HEK293T (cell line): Measurements from ENCODE around the gene SGK2.

Experiments used
- CTCF ChIA-PET: fragments of 350-600 bp; formaldehyde crosslinking; extraction: SDS; loops from one replicate; lab custom pipeline; 2021; ENCODE audit warnings: antibody characterized with exemption, inconsistent platforms; lab: Yijun Ruan, JAX
- POLR2A ChIA-PET: fragments of 350-600 bp; formaldehyde crosslinking; extraction: SDS; loops from one replicate; lab custom pipeline; 2020; ENCODE audit warnings: antibody characterized with exemption, inconsistent platforms; lab: Yijun Ruan, JAX
- DNase-seq: peaks from one replicate; pipeline ENCODE4 v3.0.0; 2012; ENCODE audit warnings: mixed read lengths; ENCODE audit errors: extremely low spot score
- ARNT ChIP-seq: fragments of 450-650 bp; IDR thresholded peaks from 2 replicates; pipeline ENCODE4 v1.6.1; 2017; ENCODE audit warnings: mild to moderate bottlenecking
- BHLHE40 ChIP-seq: fragments of 450-650 bp; IDR thresholded peaks from 2 replicates; pipeline ENCODE4 v1.6.1; 2016; ENCODE audit warnings: mild to moderate bottlenecking, moderate library complexity, borderline replicate concordance
- CTBP1 ChIP-seq: fragments of 450-650 bp; IDR thresholded peaks from 2 replicates; pipeline ENCODE4 v1.6.1; 2016; ENCODE audit warnings: borderline replicate concordance
- ELF4 ChIP-seq: fragments of 450-650 bp; IDR thresholded peaks from 2 replicates; pipeline ENCODE4 v1.6.1; 2017; ENCODE audit warnings: antibody characterized with exemption
- FOXA1 ChIP-seq: fragments of 450-650 bp; IDR thresholded peaks from 2 replicates; pipeline ENCODE4 v1.6.1; 2016; ENCODE audit warnings: mild to moderate bottlenecking
- FOXK2 ChIP-seq: fragments of 450-650 bp; IDR thresholded peaks from 2 replicates; pipeline ENCODE4 v1.6.1; 2016; ENCODE audit warnings: mild to moderate bottlenecking
- FOXM1 ChIP-seq: fragments of 450-650 bp; IDR thresholded peaks from 2 replicates; pipeline ENCODE4 v1.6.1; 2017; ENCODE audit warnings: mild to moderate bottlenecking, borderline replicate concordance
- HDGF ChIP-seq: fragments of 450-650 bp; IDR thresholded peaks from 2 replicates; pipeline ENCODE4 v1.6.1; 2017; ENCODE audit warnings: antibody characterized with exemption, borderline replicate concordance
- L3MBTL2 ChIP-seq: fragments of 450-650 bp; conservative IDR thresholded peaks from 2 replicates; pipeline ENCODE4 v1.6.1; 2016; ENCODE audit warnings: mild to moderate bottlenecking
- LEF1 ChIP-seq: fragments of 450-650 bp; IDR thresholded peaks from 2 replicates; pipeline ENCODE4 v1.6.1; 2017; ENCODE audit warnings: mild to moderate bottlenecking, borderline replicate concordance
- NFRKB ChIP-seq: fragments of 450-650 bp; IDR thresholded peaks from 2 replicates; pipeline ENCODE4 v1.6.1; 2016; ENCODE audit warnings: mild to moderate bottlenecking, moderate library complexity
- SP1 ChIP-seq: fragments of 450-650 bp; IDR thresholded peaks from 2 replicates; pipeline ENCODE4 v1.6.1; 2017
- SUZ12 ChIP-seq: fragments of 450-650 bp; IDR thresholded peaks from 2 replicates; pipeline ENCODE4 v1.6.1; 2016; ENCODE audit warnings: mild to moderate bottlenecking
- TARDBP ChIP-seq: fragments of 450-650 bp; IDR thresholded peaks from 2 replicates; pipeline ENCODE4 v1.6.1; 2016
- ZNF384 ChIP-seq: fragments of 450-650 bp; IDR thresholded peaks from 2 replicates; pipeline ENCODE4 v1.6.1; 2016
- TF ChIP-seq, protein P1 (sequence below): fragments of 450-650 bp; IDR thresholded peaks from 2 replicates; pipeline ENCODE4 v1.6.1; 2016

SGK2 gene

DNA sequence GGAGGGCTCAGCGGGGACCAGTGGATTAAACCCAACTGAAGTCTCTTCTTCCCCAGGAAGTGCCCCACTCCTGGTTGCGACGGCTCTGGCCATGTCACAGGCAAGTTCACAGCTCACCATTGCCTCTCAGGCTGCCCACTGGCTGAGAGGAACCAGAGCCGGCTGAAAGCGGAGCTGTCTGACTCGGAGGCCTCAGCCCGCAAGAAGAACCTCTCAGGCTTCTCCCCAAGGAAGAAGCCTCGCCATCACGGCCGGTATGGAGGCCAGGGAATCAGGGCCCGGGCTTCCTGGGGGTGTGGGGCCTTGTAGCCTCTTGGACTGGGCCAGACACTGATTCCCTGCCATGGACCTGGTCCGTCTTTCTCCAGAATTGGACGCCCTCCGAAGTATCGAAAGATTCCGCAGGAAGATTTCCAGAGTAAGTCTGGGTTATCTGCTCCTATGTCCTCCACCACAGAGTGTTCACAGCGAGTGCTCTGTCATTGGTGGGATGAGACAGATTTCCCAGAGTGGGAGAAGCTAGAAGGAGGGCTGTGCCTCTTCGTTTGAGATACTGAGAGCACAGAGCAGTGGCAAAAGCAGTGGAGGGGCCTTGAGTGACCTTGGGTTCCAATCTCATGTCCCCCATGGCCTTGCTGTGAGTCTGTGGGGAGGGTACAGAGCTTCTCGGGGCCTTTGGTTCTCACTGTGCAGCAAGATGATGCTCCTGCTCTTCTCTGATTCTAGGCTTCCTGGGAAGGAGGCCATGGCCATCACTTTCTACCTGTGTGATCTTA lies 22.6 kb upstream of the SGK2 start:
- ChIA-PET CTCF (interaction anchor here (2.3 kb wide), 1 partner anchor 13 kb away, joined by 10 read pairs; no protein-coding TSS in a partner anchor), POLR2A (no interaction called here)
- TF ChIP-seq SUZ12 (no peak), FOXK2 (no peak), TARDBP (no peak), NFRKB (no peak), ARNT (no peak), LEF1 (no peak), CTBP1 (no peak), SP1 (no peak), FOXM1 (no peak), L3MBTL2 (no peak), HDGF (no peak), BHLHE40 (no peak), FOXA1 (no peak), ELF4 (no peak), ZNF384 (no peak)
- TF ChIP-seq, protein P1, sequence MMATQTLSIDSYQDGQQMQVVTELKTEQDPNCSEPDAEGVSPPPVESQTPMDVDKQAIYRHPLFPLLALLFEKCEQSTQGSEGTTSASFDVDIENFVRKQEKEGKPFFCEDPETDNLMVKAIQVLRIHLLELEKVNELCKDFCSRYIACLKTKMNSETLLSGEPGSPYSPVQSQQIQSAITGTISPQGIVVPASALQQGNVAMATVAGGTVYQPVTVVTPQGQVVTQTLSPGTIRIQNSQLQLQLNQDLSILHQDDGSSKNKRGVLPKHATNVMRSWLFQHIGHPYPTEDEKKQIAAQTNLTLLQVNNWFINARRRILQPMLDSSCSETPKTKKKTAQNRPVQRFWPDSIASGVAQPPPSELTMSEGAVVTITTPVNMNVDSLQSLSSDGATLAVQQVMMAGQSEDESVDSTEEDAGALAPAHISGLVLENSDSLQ, result no peak
- no peak for DNase-seq

DNA sequence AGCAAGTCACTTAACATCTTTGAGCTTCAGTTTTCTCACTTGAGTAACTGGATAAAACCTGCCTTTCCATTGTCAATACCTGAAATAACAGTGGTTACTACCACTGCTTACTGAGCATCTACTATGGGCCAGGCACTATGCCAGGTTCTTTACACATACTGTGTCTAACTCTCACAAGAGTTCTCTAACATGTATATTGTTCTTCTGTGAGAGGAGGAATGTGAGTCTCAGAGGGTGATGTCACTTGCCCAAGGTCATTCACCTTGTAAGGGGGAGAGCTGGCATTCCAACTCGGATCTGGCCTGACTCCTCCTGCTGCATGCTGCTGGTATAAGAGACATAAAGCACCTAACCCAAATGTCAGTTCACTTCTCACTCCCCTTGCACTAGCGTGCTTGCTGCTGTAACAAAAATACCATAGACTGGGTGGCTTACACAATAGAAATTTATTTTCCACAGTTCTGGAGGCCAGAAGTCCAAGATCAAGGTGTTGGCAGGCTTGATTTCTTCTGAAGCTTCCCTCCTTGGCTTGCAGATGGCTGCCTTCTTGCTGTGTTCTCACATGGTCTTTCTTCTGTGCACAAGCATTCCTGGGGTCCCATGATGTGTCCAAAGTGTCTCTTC lies 21.9 kb upstream of the SGK2 start:
- no peak for DNase-seq
- ChIA-PET CTCF (interaction anchor here (1.5 to 2.3 kb wide), 3 partner anchors 10 to 155 kb away, joined by 7 to 10 read pairs (median 8); no protein-coding TSS in a partner anchor), POLR2A (no interaction called here)
- TF ChIP-seq L3MBTL2 (no peak), FOXK2 (no peak), ELF4 (no peak), TARDBP (no peak), FOXA1 (no peak), LEF1 (no peak), SUZ12 (no peak), CTBP1 (no peak), FOXM1 (no peak), BHLHE40 (no peak), SP1 (no peak), NFRKB (no peak), HDGF (no peak)
- TF ChIP-seq, protein P1, result no peak

DNA sequence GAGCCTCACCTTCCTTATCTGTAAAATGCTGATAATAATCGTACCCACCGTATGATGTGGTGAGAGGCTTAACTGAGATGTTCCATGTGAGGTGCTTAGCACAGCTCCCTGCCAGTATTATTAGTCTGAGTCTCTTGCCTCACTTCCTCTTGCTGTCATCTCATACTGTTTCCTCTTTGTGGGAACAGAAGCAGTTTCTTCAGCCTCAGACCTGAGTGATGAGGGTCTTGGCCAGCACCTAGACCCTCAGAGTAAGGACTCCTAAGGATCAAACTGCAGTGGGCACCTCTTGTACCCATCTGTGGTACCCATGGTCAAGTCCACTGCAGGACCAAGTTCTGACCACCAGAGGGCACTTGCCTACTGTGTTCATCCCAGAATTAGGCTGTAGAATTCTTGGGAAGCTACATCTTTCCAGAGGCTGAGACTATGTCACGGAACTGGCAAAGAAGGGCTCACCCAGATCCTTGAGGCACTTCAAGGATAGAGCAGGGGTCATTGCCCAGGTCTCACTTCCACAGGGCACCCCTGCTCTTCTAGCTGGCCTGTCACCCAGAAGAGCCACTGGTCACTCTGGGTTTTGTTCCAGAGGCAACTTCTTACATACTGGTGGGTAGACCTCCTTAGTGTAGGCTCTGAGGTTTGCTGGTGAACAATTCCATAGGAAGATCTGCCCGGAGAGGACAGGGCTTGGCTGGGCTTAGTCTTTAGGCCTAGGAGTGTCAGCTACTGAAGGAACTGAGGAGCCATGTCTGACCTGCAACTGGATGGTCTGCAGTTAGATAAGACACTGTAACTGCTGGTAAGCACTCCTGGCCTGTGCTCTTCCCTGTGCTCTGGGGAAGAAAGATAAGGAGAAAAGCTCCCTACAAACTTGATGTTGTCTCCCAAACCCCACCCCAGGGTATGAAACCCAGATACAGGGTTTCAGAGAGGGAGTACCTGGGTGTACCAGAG lies 20.6 kb upstream of the SGK2 start:
- CTCF ChIA-PET, result interaction anchor here (0.5 to 2.3 kb wide), 11 partner anchors 8 to 154 kb away, joined by 3 to 10 read pairs (median 4); no protein-coding TSS in a partner anchor
- POLR2A ChIA-PET, result interaction anchor here (1.4 kb wide), 1 partner anchor 53 kb away, joined by 4 read pairs; the partner anchor contains the start of gene IFT52
- no peak for TF ChIP-seq SUZ12
- no peak for TF ChIP-seq SP1
- TF ChIP-seq FOXM1, result no peak
- TF ChIP-seq TARDBP, result no peak
- TF ChIP-seq HDGF, result no peak
- TF ChIP-seq FOXK2, result no peak
- peak; percentile 67 for DNase-seq

DNA sequence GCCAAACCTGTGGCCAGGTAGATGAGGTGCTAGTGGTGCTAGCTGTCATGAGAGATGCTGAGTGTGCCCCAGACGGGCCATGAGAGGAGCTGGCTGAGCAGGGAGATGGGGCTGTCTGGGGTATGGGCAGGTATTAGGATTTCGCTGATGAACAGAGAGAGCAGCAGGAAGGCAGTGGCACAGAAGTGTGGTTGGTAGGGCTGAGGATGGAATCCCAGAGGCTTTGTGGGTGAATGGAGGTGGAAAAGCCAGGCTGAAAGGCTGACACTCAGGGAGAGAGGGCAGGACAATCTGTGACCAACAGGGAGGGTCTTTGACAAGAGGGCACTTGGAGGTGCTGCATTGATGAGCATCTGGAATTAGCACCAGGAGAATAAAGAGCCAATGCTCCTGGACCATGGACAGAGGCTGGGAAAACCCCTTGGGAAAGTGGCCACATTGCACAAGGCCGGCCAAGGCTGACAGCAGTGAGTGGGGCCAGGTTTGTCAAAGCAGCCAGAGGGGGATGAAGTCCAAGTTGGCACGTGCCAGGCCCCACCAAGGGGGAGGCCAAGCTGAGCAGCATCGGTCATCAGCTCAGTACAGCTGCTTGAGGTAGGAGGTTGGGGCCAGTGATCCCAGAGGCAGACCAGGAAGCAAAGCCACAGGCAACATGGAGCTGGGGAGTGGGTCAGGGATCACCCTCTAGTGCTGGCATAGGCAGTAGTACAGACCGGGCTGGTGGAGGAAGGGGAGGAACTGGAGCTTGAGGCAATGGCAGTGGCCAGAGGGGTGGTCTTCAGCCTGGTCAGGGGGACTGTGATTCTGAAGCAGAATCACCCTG lies 19.7 kb upstream of the SGK2 start:
- ChIA-PET POLR2A (interaction anchor here (1.4 kb wide), 1 partner anchor 52 kb away, joined by 4 read pairs; the partner anchor contains the start of gene IFT52), CTCF (interaction anchor here (0.8 to 2.3 kb wide), 3 partner anchors 8 to 153 kb away, joined by 3 to 10 read pairs (median 7); no protein-coding TSS in a partner anchor)
- TF ChIP-seq FOXM1 (no peak), FOXK2 (no peak), ZNF384 (no peak), BHLHE40 (no peak), NFRKB (no peak), ELF4 (no peak), CTBP1 (no peak), HDGF (no peak), SUZ12 (no peak), LEF1 (no peak), FOXA1 (no peak), ARNT (no peak), SP1 (no peak)
- TF ChIP-seq, protein P1, result no peak
- no peak for DNase-seq
